Right atrium auricular region (tissue), 2 donors: Measurements from ENCODE around the gene CHTF18. TPM values are rescaled to one million over a fixed set of nuclear protein-coding genes. Genes with fewer than 3 reads are reported as not detected.

ENCODE experiments used
- DNase-seq: peaks from one replicate; pipeline ENCODE4 v3.0.0-alpha.2; 2019; ENCODE audit warnings: low spot score
- H3K27ac ChIP-seq, 2 donors: fragments of 200-600 bp; sonication (generic); 1 replicate in 1 of 2; 2 replicates in 1 of 2; pipeline ENCODE4 v1.5.1; 2016 to 2019
- H3K27me3 ChIP-seq, 2 donors: fragments of 200-600 bp; sonication (generic); one replicate each; pipeline versions ENCODE4 v1.5.1 to v1.6.0; 2017 to 2019
- H3K36me3 ChIP-seq: fragments of 200-600 bp; sonication (generic); one replicate; pipeline ENCODE4 v1.5.1; 2016
- H3K4me1 ChIP-seq, 2 donors: fragments of 200-600 bp; sonication (generic); one replicate each; pipeline versions ENCODE4 v1.5.1 to v1.6.0; 2017 to 2019
- H3K4me3 ChIP-seq, 2 donors: fragments of 200-600 bp; sonication (generic); 1 replicate in 1 of 2; 2 replicates in 1 of 2; pipeline ENCODE4 v1.5.1; 2017 to 2019; ENCODE audit warnings: mild to moderate bottlenecking in 1 of 2, moderate library complexity in 1 of 2
- H3K9me3 ChIP-seq, 2 donors: fragments of 200-600 bp; sonication (generic); one replicate each; pipeline ENCODE4 v1.5.1; 2019
- CTCF ChIP-seq, 2 donors: fragments of 200-600 bp; sonication (generic); IDR thresholded peaks; one replicate each; pipeline ENCODE4 v1.5.1; 2019; ENCODE audit warnings: antibody characterized with exemption in 2 of 2
- total RNA-seq, 2 donors: library from RNA; depleted of rRNA; stranded (reverse); fragments of >200 nt; gene quantifications; one replicate each; pipeline ENCODE4 v1.1.0, GENCODE V29; 2016

CHTF18 gene
- total RNA-seq, 2 donors from 2014 or later, result 1.8 to 2.3 TPM

- Histone ChIP-seq H3K27ac (no peak overlapping the region), H3K4me3 (no peak overlapping the region), H3K4me1 (no peaks in the 10 kb centered on the region), H3K36me3 (no peaks in the 10 kb centered on the region), H3K27me3 (no peaks in the 10 kb centered on the region), H3K9me3 (no peaks in the 10 kb centered on the region)
- TF ChIP-seq CTCF (IDR thresholded peaks at IDR 0.05), result no peak
- DNase-seq, result no peak
Measured at GRCh38 chr16:763369-764183, 24.8 kb upstream of the CHTF18 start.

GRCh38 chr16:764184-764750 is 24.2 kb upstream of the CHTF18 start:
- Histone ChIP-seq H3K9me3 (no peaks in the 10 kb centered on the region), H3K4me3 (no peak overlapping the region), H3K4me1 (no peaks in the 10 kb centered on the region), H3K36me3 (no peaks in the 10 kb centered on the region), H3K27ac (no peak overlapping the region), H3K27me3 (no peaks in the 10 kb centered on the region)
- no peak for DNase-seq
- TF ChIP-seq CTCF (IDR thresholded peaks at IDR 0.05), result no peak

GRCh38 chr16:764848-765487 is 23.5 kb upstream of the CHTF18 start:
- Histone ChIP-seq H3K4me1 (no peaks in the 10 kb centered on the region), H3K9me3 (no peaks in the 10 kb centered on the region), H3K36me3 (no peaks in the 10 kb centered on the region), H3K4me3 (no peak overlapping the region), H3K27ac (no peak overlapping the region), H3K27me3 (no peaks in the 10 kb centered on the region)
- TF ChIP-seq CTCF (IDR thresholded peaks at IDR 0.05), result no peak
- no peak for DNase-seq

- no peaks in the 10 kb centered on the region for H3K4me1 ChIP-seq
- no peak for DNase-seq
- no peak for TF ChIP-seq CTCF (IDR thresholded peaks at IDR 0.05)
- H3K4me3 ChIP-seq, result no peak overlapping the region
- no peak overlapping the region for H3K27ac ChIP-seq
- H3K27me3 ChIP-seq, result no peaks in the 10 kb centered on the region
- no peaks in the 10 kb centered on the region for H3K36me3 ChIP-seq
- H3K9me3 ChIP-seq, result no peaks in the 10 kb centered on the region
Measured at GRCh38 chr16:765488-765865, 22.9 kb upstream of the CHTF18 start.

- no peaks in the 10 kb centered on the region for H3K36me3 ChIP-seq
- no peak for TF ChIP-seq CTCF (IDR thresholded peaks at IDR 0.05)
- H3K4me1 ChIP-seq, result no peaks in the 10 kb centered on the region
- H3K9me3 ChIP-seq, result no peaks in the 10 kb centered on the region
- no peak for DNase-seq
- no peak overlapping the region for H3K4me3 ChIP-seq
- H3K27me3 ChIP-seq, result no peaks in the 10 kb centered on the region
- H3K27ac ChIP-seq, result no peak overlapping the region
Measured at GRCh38 chr16:766008-766819, 22.2 kb upstream of the CHTF18 start.
